Keratinocyte (primary cell): ENCODE measurements around the gene MLNR. TPM values are rescaled to one million over a fixed set of nuclear protein-coding genes. Genes with fewer than 3 reads are reported as not detected.

Experiments
- DNase-seq: peaks from one replicate; pipeline ENCODE4 v3.0.0-alpha.2; 2011; ENCODE audit warnings: low read depth, missing footprints, low spot score
- FAIRE-seq: peaks from 2 replicates; lab custom pipeline; 2011; peaks lifted over from hg19 to GRCh38; lab: Jason Lieb, UNC
- H2AFZ ChIP-seq: 2 replicates; pipeline ENCODE4 v1.6.0; 2012; ENCODE audit warnings: low read length, control low read depth, inconsistent platforms; ENCODE audit not compliant: control insufficient read depth
- H3K27ac ChIP-seq: 2 replicates; pipeline ENCODE4 v1.5.1; 2011; ENCODE audit warnings: low read length; ENCODE audit not compliant: control insufficient read depth, insufficient read depth
- H3K27me3 ChIP-seq: 3 replicates; pipeline ENCODE4 v1.6.0; 2011; ENCODE audit warnings: low read length; ENCODE audit not compliant: control insufficient read depth, insufficient read depth; ENCODE audit errors: extremely low read depth
- H3K36me3 ChIP-seq, 2 experiments: 2 replicates in 1 of 2; 3 replicates in 1 of 2; pipeline ENCODE4 v1.5.1; 2011; ENCODE audit warnings: low read length in 2 of 2, mild to moderate bottlenecking in 1 of 2; ENCODE audit not compliant: control insufficient read depth in 2 of 2, insufficient read depth in 2 of 2; ENCODE audit errors: extremely low read depth in 1 of 2
- H3K4me1 ChIP-seq: 3 replicates; pipeline ENCODE4 v1.5.1; 2011; ENCODE audit warnings: low read length; ENCODE audit not compliant: control insufficient read depth, insufficient read depth; ENCODE audit errors: extremely low read depth
- H3K4me2 ChIP-seq: 3 replicates; pipeline ENCODE4 v1.6.0; 2011; ENCODE audit warnings: low read depth, low read length; ENCODE audit not compliant: control insufficient read depth, insufficient read depth; ENCODE audit errors: extremely low read depth
- H3K4me3 ChIP-seq, 3 experiments: fragments of 200-600 bp in 1 of 3; sonication (generic) in 1 of 3; 2 replicates in 2 of 3; 3 replicates in 1 of 3; pipeline ENCODE4 v1.5.1; 2011 to 2016; ENCODE audit warnings: low read length in 3 of 3, mild to moderate bottlenecking in 3 of 3, control low read depth in 2 of 3, inconsistent platforms in 1 of 3, low read depth in 1 of 3, mixed read lengths in 1 of 3, mixed run types in 1 of 3, moderate library complexity in 1 of 3; ENCODE audit not compliant: control insufficient read depth in 2 of 3, insufficient read depth in 2 of 3; ENCODE audit errors: extremely low read depth in 1 of 3
- H3K79me2 ChIP-seq: 2 replicates; pipeline ENCODE4 v1.6.0; 2012; ENCODE audit warnings: low read length; ENCODE audit not compliant: control insufficient read depth, insufficient read depth
- H3K9ac ChIP-seq: 3 replicates; pipeline ENCODE4 v1.6.0; 2011; ENCODE audit warnings: low read length; ENCODE audit not compliant: control insufficient read depth, insufficient read depth; ENCODE audit errors: extremely low read depth
- H3K9me1 ChIP-seq: 3 replicates; pipeline ENCODE4 v1.6.0; 2011; ENCODE audit warnings: low read length; ENCODE audit not compliant: control insufficient read depth, insufficient read depth; ENCODE audit errors: extremely low read depth
- H3K9me3 ChIP-seq: 2 replicates; pipeline ENCODE4 v1.5.1; 2012; ENCODE audit warnings: low read depth, low read length; ENCODE audit not compliant: control insufficient read depth
- H4K20me1 ChIP-seq: 3 replicates; pipeline ENCODE4 v1.6.0; 2011; ENCODE audit warnings: low read length; ENCODE audit not compliant: control insufficient read depth, insufficient read depth; ENCODE audit errors: extremely low read depth
- EZH2 ChIP-seq: IDR thresholded peaks from one replicate; pipeline ENCODE4 v1.6.1; 2012; ENCODE audit warnings: inconsistent platforms, mild to moderate bottlenecking, low read length, moderate library complexity
- dilution Hi-C: fragments of 300-500 bp; cut with MboI; formaldehyde crosslinking; loops from one replicate; pipeline ENCODE4 v1.7.0; 2020; ENCODE audit warnings: low sequenced_read_pairs; ENCODE audit not compliant: extremely low pct_ligation_motif_present
- polyA plus RNA-seq, 5 experiments: library from polyadenylated mRNA; depleted of rRNA in 3 of 5; stranded (reverse) in 3 of 5; stranded (forward) in 1 of 5; unstranded in 1 of 5; fragments of >200 nt; gene quantifications; 1 replicate in 1 of 5; 2 replicates in 3 of 5; 3 replicates in 1 of 5; pipeline versions ENCODE4 v1.2.1 to v1.2.3, GENCODE V29; 2011 to 2012; ENCODE audit warnings: missing spikeins in 2 of 5, low read depth in 1 of 5, low replicate concordance in 1 of 5
- TF ChIP-seq, protein P1 (sequence below), 3 experiments: IDR thresholded peaks in 1 of 3; conservative IDR thresholded peaks in 1 of 3; optimal IDR thresholded peaks in 1 of 3; 2 replicates in 2 of 3; 3 replicates in 1 of 3; pipeline versions ENCODE3 to v1.5.1; 2011; ENCODE audit warnings: low read length in 3 of 3, mild to moderate bottlenecking in 3 of 3, moderate library complexity in 2 of 3, control low read depth in 1 of 3, inconsistent platforms in 1 of 3; ENCODE audit not compliant: insufficient read depth in 2 of 3; ENCODE audit errors: extremely low read depth in 1 of 3

The MLNR gene
- polyA plus RNA-seq, 1 donor (not counting 4 experiments of a cell fraction or from before 2014, with no cell fraction given) = not detected

DNA sequence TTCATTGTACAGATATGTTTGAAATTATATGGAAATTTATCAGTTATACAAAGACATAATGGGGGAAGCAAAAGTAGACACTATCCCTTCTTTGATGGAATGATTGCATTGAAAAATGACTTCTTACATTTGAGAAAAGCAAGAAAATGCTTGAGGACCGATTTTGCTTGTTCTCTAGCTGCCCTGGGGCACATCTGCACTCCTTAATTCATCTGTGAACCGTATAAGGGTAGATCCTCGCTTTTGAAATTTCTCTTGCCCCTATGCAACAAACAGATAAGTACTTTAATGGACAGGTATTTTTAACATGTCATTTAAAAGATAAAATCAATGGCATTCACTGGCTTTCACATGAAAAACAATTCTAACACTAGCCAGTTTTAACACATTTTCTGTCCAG, 13.5 kb upstream of the MLNR start:
- H3K4me2 ChIP-seq = no peak overlapping the region
- H3K36me3 ChIP-seq = peaks cover 9 to 11% of the 10 kb centered on the region in 2 experiments
- H3K4me1 ChIP-seq = no peaks in the 10 kb centered on the region
- no peaks in the 10 kb centered on the region for H3K9me3 ChIP-seq
- H2AFZ ChIP-seq = no peak overlapping the region
- no peak overlapping the region for H3K9ac ChIP-seq
- no peak for TF ChIP-seq EZH2
- TF ChIP-seq, protein P1, sequence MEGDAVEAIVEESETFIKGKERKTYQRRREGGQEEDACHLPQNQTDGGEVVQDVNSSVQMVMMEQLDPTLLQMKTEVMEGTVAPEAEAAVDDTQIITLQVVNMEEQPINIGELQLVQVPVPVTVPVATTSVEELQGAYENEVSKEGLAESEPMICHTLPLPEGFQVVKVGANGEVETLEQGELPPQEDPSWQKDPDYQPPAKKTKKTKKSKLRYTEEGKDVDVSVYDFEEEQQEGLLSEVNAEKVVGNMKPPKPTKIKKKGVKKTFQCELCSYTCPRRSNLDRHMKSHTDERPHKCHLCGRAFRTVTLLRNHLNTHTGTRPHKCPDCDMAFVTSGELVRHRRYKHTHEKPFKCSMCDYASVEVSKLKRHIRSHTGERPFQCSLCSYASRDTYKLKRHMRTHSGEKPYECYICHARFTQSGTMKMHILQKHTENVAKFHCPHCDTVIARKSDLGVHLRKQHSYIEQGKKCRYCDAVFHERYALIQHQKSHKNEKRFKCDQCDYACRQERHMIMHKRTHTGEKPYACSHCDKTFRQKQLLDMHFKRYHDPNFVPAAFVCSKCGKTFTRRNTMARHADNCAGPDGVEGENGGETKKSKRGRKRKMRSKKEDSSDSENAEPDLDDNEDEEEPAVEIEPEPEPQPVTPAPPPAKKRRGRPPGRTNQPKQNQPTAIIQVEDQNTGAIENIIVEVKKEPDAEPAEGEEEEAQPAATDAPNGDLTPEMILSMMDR (optimal IDR thresholded peaks at IDR 0.05 in 1 of 3, IDR thresholded peaks at IDR 0.05 in 1 of 3, conservative IDR thresholded peaks at IDR 0.05 in 1 of 3; ENCODE audit: extremely low read depth in 1 of 3, insufficient read depth in 2 of 3, low read length in 3 of 3) = no peak
- FAIRE-seq (no peak), DNase-seq (no peak)
- dilution Hi-C loops = no loop called here
- H3K9me1 ChIP-seq = no peaks in the 10 kb centered on the region
- no peaks in the 10 kb centered on the region for H3K79me2 ChIP-seq
- H4K20me1 ChIP-seq = no peaks in the 10 kb centered on the region
- H3K4me3 ChIP-seq = no peak overlapping the region
- H3K27me3 ChIP-seq = no peaks in the 10 kb centered on the region
- H3K27ac ChIP-seq = no peak overlapping the region

DNA sequence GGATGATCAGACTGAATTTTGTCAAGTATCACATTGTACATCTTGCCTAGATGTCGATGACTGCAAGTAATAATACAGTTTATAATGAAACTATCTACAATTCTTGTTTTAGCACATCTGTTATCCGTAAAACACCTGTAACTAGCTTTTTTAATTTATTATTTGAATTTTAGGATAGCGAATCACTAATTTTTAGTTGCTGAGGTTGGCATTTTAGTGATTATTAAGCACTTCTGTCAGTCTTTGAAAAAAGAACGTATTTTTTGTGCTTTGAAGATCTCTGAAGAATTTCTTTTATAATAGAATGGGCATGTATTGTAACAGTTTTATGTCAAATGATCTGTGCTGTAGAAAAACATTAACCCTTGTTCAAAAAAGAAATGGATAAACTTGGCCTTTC, 11.5 kb upstream of the MLNR start:
- H2AFZ ChIP-seq = no peak overlapping the region
- TF ChIP-seq, protein P1 (optimal IDR thresholded peaks at IDR 0.05 in 1 of 3, IDR thresholded peaks at IDR 0.05 in 1 of 3, conservative IDR thresholded peaks at IDR 0.05 in 1 of 3; ENCODE audit: extremely low read depth in 1 of 3, insufficient read depth in 2 of 3, low read length in 3 of 3) = no peak
- TF ChIP-seq EZH2 = no peak
- H3K79me2 ChIP-seq = no peaks in the 10 kb centered on the region
- dilution Hi-C loops = no loop called here
- H3K27ac ChIP-seq = no peak overlapping the region
- H3K9ac ChIP-seq = no peak overlapping the region
- no peak overlapping the region for H3K4me2 ChIP-seq
- no peaks in the 10 kb centered on the region for H3K4me1 ChIP-seq
- no peak for DNase-seq
- no peaks in the 10 kb centered on the region for H3K27me3 ChIP-seq
- FAIRE-seq = no peak
- H3K36me3 ChIP-seq = peaks cover 6 to 11% of the 10 kb centered on the region in 2 experiments
- no peaks in the 10 kb centered on the region for H4K20me1 ChIP-seq
- H3K4me3 ChIP-seq = no peak overlapping the region
- H3K9me3 ChIP-seq = no peaks in the 10 kb centered on the region
- no peaks in the 10 kb centered on the region for H3K9me1 ChIP-seq
